Fibroblast of skin of back (primary cell): ENCODE measurements around the gene ERCC1.
"Not testable (repeated sequence)": the region's sequence is repeated elsewhere in the genome, so short reads cannot be mapped to it uniquely, and the experiment has no call there.

ENCODE experiments used
- DNase-seq: peaks from one replicate; pipeline ENCODE4 v3.0.0-alpha.2; 2013

ERCC1 gene

GRCh38 chr19:45455707-45456499 is 32.2 kb upstream of the ERCC1 start:
- peak; percentile 99 for DNase-seq

DNA sequence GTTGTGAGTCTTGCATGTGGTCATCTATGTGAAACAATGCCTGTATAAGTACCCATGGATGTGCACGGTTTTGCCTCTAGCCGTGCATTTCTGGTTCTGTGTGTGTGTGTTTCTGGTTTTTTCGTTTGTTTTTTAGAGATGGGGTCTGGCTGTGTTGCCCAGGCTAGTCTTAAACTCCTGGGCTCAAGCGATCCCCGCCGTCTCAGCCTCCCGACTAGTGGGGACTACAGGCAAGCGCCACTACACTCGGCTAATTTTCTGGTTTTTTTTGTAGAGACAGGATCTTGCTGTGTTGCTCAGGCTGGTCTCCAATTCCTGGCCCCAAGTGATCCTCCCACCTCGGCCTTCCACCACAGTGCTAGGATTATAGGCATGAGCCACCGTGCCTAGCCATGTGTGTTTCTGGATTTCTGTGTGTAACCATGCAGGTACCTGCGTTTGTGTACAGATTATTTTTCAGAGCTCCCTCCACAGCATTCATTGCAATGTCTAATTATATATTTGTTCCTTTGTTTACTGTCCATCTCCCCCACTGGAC is 28.2 kb upstream of the ERCC1 start:
- DNase-seq: no peak

- peak; percentile 80 for DNase-seq
These were observed 27.6 kb upstream of the ERCC1 start for GRCh38 chr19:45451131-45451849.

GRCh38 chr19:45450012-45450333 is 26.3 kb upstream of the ERCC1 start:
- no peak for DNase-seq

DNA sequence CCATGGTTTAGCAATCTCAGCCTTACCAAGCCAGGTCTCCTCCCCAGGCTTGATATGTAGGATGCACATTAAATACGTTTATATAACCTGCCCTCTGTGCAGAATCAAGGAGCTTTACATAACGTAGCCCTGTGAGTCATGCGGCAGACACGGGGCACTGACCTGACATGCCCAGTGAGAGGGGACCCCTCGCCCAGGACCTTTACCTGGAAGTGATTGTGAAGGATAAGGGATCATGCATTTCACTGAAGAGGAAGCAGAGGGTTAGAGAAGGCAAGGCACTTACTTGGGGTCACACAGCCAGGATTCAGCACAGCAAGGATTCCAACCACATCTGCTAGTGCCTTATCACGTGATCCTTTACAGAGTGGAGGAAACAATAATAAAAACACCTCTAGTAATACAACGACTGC is 25.2 kb upstream of the ERCC1 start:
- no peak for DNase-seq

DNA sequence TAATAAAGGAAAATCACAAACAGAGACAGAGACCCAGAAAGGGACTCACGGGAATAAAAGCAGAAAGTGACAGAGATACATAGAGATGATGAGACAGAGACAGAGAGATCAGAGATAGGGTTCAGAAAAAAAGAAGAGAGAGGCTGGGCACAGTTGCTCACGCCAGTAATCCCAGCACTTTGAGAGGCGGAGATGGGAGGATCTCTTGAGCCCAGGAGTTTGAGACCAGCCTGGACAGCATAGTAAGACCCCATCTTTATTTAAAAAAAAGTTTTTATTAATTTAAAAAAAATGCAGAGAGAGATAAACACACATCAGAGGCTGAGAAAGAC is 24.7 kb upstream of the ERCC1 start:
- DNase-seq: no peak

- DNase-seq: no peak
These were observed 23.2 kb upstream of the ERCC1 start for GRCh38 chr19:45446944-45447343.

DNA sequence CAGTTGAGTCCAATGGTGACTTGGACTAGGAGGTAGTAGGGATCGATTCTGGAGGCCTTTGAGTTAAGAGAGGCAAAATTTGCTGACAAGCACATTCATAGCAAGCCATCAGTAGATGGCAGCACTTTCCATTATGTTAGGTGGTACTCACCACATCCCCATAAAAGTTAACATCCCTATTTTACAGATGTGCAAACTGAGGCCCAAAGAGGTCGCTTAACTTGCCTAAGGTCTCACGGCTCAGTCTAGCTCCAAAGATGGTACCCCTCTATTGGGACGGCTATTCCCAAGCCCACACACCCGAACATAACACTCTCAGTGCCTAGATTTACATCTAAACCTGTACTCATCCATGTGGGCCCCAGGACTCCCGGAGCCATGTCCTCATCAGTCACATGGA is 22.6 kb upstream of the ERCC1 start:
- DNase-seq: peak; percentile 51

DNA sequence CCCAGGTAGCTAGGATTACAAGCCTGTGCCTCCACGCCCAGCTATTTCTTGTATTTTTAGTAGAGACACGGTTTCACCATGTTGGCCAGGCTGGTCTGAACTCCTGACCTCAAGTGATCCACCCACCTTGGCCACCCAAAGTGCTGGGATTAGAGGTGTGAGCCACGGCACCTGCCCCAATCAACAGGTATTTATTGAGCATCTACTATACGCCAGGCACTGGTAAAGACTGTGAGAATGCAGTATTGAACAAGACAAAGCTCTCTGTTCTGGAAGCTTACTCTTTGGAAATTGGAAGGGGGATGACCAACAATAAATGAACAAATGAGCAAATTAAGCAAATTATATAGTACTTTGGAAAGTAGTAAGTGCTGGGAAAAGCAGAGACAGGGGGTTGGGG is 21.4 kb upstream of the ERCC1 start:
- DNase-seq: no peak

GRCh38 chr19:45444318-45445041 is 20.8 kb upstream of the ERCC1 start:
- peak; percentile 83 for DNase-seq

- peak; percentile 96 for DNase-seq
These were observed 20.0 kb upstream of the ERCC1 start for GRCh38 chr19:45443462-45444317.

DNA sequence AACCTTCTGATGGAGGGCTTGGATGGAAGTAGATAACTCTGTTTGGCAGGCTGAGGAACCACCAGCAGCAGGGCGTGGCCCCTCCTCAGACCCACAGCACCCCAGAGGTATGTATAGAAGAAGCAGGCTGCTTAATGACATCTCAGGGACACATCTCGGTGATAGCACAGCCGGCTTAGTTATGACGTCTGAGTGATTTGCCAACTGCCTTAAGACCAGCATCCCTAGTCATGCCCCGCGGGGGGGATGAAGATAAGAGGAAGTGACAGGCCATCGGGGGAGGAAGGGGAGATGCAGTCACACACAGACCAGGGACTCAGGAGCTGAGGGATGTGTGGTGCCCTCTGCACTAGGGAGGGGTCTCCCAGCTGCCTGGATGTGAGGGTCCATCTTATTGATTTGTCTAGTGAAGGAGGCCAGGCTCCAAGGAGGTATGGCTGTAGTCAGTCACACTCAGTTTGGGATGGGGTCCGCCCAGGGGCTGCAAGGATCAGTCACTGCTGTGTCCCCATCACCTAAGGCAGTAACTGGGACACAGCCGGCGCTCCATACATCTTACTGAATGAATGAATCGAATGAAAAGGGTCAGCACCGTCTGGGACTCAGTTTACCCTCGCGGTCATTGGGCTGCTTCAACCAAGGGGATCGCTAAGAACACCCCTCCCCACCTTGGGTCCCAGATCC is 19.2 kb upstream of the ERCC1 start:
- peak; percentile 80 for DNase-seq

DNA sequence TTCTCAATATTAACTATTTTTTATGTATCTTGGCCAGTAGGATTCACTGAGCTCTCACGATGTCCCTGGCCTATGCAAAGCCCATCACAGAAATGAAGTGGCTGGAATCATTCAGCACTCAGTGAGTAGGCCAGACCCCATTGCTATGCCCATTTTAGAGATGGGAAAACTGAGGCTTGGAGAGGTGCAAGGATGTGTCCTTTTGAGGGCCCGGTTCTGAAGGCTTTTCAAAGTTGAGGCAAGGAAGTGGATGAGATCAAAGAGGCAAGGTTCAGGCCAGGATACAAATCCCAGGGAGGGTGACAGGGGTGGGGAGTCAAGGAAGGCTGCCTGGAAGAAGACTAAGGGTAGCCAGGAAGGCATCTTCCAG is 18.7 kb upstream of the ERCC1 start:
- DNase-seq: no peak

DNA sequence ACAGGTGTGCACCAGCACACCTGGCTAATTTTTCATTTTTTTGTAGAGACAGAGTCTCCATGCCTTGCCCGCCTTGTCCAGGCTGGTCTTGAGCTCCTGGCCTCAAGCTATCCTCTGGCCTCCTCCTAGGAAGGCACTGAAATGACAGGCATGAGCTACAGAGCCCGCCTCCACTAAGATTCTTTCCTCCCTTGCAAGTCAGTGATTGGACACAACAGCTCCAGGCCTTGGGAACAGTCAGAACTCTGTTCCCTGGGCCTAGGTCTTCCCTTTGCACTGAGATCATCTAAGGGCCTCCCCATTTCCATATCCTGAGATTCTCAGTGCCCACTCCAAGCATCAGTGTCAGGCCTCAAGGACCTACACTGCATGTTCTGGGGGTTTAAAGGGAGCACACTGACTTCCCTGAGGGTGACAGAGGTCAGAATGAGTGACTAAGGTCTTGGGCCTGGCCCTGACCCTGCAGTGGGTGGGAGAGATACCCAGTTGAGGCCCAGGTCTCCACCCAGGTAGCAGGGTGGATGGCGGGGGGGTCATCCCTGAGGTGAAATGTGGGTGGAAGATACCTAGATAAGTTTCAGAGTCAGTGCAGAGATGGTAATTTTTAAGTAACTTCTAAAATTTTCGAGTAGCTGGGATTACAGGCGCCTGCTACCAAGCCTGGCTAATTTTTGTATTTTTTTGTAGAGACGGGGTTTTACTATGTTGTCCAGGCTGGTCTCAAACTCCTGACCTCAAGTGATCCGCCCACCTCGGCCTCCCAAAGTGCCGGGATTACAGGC is 17.3 kb upstream of the ERCC1 start:
- peak; percentile 72 for DNase-seq

DNA sequence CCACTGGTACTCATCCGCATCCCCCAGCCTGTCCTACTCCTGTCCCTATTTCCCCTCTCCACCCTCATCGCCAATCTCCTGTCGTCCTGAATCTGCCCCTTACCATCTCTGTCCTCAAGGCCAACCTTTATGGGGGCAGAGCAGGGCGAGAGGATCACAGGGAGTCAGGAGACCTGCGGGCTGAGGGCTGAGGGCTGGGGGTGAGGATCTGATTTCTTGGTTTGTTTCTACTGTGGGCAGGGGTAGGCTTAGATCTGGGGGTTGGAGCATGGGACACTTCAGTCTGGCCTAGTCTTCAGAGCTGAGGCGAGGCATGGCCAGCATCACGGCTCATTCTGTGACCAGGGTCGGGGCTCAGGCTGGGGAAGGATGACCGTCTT is 16.5 kb upstream of the ERCC1 start:
- DNase-seq: no peak

DNA sequence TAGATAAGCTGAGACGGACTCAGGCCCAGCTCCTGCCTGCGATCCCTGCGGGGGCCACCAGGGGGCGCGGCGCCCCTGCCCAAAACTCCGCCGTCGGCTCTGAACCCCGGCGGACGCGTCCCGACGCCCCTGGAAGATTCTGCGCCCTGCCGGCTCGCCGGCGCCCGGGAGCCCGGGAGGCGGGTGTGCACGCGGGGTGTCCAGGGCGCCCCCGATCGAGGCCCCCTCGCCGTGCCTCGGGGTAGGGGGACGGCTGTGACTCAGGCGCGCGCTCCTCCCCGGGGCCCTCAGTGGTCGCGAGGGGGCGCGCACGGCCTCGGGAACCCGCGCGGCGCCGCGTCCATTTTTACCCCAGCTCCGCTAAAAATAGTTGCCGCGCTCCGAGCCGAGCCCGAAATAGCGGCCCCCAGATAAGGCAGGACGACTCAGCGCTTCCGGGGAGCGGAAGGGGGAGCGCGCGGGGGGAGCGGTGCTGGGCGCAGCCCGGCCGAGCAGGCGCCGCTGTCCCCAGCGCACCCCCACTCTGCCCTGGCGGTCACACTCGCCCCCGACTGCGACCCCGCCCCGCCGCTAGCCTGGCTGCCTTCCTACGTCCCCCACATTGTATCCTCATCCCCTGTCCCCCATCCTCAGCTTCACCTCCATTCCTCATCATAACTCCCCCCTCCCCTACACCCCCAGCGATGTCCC is 16.0 kb upstream of the ERCC1 start:
- peak; percentile 87 for DNase-seq

GRCh38 chr19:45439190-45439568 is 15.5 kb upstream of the ERCC1 start:
- no peak for DNase-seq

DNA sequence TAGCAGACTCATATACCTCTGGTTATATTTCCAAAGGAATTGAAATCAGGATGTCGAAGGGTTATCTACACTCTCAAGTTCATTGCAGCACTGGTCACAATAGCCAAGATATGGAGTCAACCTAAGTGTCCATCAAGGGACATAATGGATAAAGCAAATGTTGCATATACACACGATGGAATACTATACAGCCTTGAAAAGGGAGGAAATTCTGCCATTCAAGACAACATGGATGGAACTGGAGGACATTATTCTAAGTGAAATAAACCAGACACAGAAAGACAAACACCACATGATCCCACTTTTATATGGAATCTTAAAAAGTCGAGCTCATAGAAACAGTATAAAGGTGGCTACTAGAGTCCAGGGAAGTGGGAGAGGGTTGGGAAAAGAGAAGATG is 13.6 kb upstream of the ERCC1 start:
- DNase-seq: no peak

GRCh38 chr19:45432543-45432942 is 8.8 kb upstream of the ERCC1 start:
- DNase-seq: not testable (repeated sequence)

GRCh38 chr19:45431008-45431407 is 7.3 kb upstream of the ERCC1 start:
- DNase-seq: not testable (repeated sequence)

DNA sequence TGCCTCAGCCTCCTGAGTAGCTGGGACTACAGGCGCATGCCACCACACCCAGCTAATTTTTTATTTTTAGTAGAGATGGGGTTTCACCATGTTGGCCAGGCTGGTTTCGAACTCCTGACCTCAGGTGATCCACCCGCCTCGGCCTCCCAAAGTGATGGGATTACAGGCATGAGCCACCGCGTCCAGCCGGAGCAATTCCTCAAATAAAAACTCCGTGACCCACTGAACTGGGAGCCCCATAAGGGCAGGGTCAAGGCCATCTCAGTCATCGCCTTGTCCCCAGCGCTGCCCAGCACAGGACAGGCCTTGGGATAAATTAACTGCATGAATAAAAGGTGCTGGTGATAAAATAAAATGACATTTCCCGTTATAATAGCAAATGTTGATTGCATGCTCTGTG is 6.2 kb upstream of the ERCC1 start:
- not testable (repeated sequence) for DNase-seq
